ENCODE measurements around the gene MGRN1.

GRCh38 chr16:4654011-4654963 lies 29.7 kb downstream of the MGRN1 start:
- no peak for TF ChIP-seq CTCF (IDR thresholded peaks at IDR 0.05; ENCODE audit: extremely low read depth in 1 of 2, insufficient read depth in 1 of 2, low read depth in 1 of 2, low read length in 2 of 2)
- TF ChIP-seq POLR2A (IDR thresholded peaks at IDR 0.05; ENCODE audit: low read depth, low read length), result no peak
- no peak for TF ChIP-seq EZH2 (IDR thresholded peaks at IDR 0.05; ENCODE audit: borderline replicate concordance, low read depth, low read length, severe bottlenecking)
- no peak for TF ChIP-seq POLR2AphosphoS5 (IDR thresholded peaks at IDR 0.05; ENCODE audit: insufficient read depth, low read depth, low read length)
- TF ChIP-seq GATA2 (IDR thresholded peaks at IDR 0.05; ENCODE audit: insufficient read depth, insufficient read length, low read depth, low read length), result no peak
- TF ChIP-seq FOS (IDR thresholded peaks at IDR 0.05; ENCODE audit: borderline replicate concordance, insufficient read depth, low read length), result no peak

Measured in endothelial cell of umbilical vein (primary cell).